ENCODE measurements around the gene ANKRD42.

The ANKRD42 gene

GRCh38 chr11:83151274-83151977 lies 42.1 kb upstream of the ANKRD42 start:
- H3K4me2 ChIP-seq (ENCODE audit: insufficient read depth, low read length), result no peak overlapping the region
- H2AFZ ChIP-seq (ENCODE audit: low read depth, low read length), result no peak overlapping the region
- no peak overlapping the region for H3K9ac ChIP-seq (ENCODE audit: low read depth, low read length)
- peaks cover 4% of the 10 kb centered on the region for H3K27me3 ChIP-seq (ENCODE audit: insufficient read depth, low read length, poor library complexity)
- peaks cover 7% of the 10 kb centered on the region for H3K4me1 ChIP-seq (ENCODE audit: insufficient read depth, low read length)
- no peaks in the 10 kb centered on the region for H3K9me3 ChIP-seq (ENCODE audit: insufficient read depth, low read length, severe bottlenecking)
- no peak overlapping the region for H3K4me3 ChIP-seq (ENCODE audit: low read depth in 1 of 2, low read length in 2 of 2)
- H3K36me3 ChIP-seq (ENCODE audit: insufficient read depth, low read length), result no peaks in the 10 kb centered on the region
- H3K79me2 ChIP-seq (ENCODE audit: insufficient read depth, low read length), result no peaks in the 10 kb centered on the region
- H4K20me1 ChIP-seq (ENCODE audit: insufficient read depth, low read length), result no peaks in the 10 kb centered on the region
- H3K27ac ChIP-seq (ENCODE audit: low read length), result no peak overlapping the region
- DNase-seq (no peak), ATAC-seq (ENCODE audit: insufficient read depth, low read depth) (no peak)
- TF ChIP-seq CTCF (IDR thresholded peaks at IDR 0.05; ENCODE audit: borderline replicate concordance, extremely low read depth, low read length, poor library complexity, severe bottlenecking), result no peak
- no peak for TF ChIP-seq EZH2 (IDR thresholded peaks at IDR 0.05; ENCODE audit: borderline replicate concordance, low read depth, low read length, severe bottlenecking)

DNA sequence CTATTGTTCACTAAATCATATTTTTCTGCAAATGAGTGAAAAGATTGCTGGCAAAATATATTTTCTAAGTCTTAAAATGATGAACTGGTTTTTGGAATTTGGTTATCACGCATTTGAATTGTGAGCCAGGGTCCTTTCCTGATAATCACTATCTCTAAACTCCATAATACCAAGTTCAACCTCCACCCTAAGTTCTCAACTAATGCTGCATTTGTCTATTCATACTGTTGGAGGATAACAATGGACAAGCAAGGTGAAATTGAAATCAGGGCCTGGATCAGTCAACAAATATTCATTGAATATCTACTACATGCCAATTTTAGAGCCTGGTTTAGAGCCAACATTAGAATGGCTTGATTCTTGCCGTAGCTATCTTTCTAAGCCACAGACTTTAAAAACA lies 41.2 kb upstream of the ANKRD42 start:
- H3K36me3 ChIP-seq (ENCODE audit: insufficient read depth, low read length), result no peaks in the 10 kb centered on the region; the same call in 1 of the 2 replicates
- H3K27me3 ChIP-seq (ENCODE audit: insufficient read depth, low read length, poor library complexity), result peaks cover 4% of the 10 kb centered on the region
- no peak overlapping the region for H2AFZ ChIP-seq (ENCODE audit: low read depth, low read length)
- H4K20me1 ChIP-seq (ENCODE audit: insufficient read depth, low read length), result no peaks in the 10 kb centered on the region
- TF ChIP-seq EZH2 (IDR thresholded peaks at IDR 0.05; ENCODE audit: borderline replicate concordance, low read depth, low read length, severe bottlenecking) (no peak), CTCF (IDR thresholded peaks at IDR 0.05; ENCODE audit: borderline replicate concordance, extremely low read depth, low read length, poor library complexity, severe bottlenecking) (no peak)
- H3K9ac ChIP-seq (ENCODE audit: low read depth, low read length), result no peak overlapping the region
- no peaks in the 10 kb centered on the region for H3K9me3 ChIP-seq (ENCODE audit: insufficient read depth, low read length, severe bottlenecking)
- no peak overlapping the region for H3K4me3 ChIP-seq (ENCODE audit: low read depth in 1 of 2, low read length in 2 of 2)
- H3K4me1 ChIP-seq (ENCODE audit: insufficient read depth, low read length), result peaks cover 7% of the 10 kb centered on the region
- no peak overlapping the region for H3K27ac ChIP-seq (ENCODE audit: low read length)
- peaks cover 3% of the 10 kb centered on the region for H3K79me2 ChIP-seq (ENCODE audit: insufficient read depth, low read length)
- no peak for DNase-seq
- H3K4me2 ChIP-seq (ENCODE audit: insufficient read depth, low read length), result no peak overlapping the region
- no peak for ATAC-seq (ENCODE audit: insufficient read depth, low read depth)

GRCh38 chr11:83153764-83154163 lies 39.7 kb upstream of the ANKRD42 start:
- Histone ChIP-seq H3K4me2 (ENCODE audit: insufficient read depth, low read length) (no peak overlapping the region), H3K27ac (ENCODE audit: low read length) (no peak overlapping the region), H3K4me3 (ENCODE audit: low read depth in 1 of 2, low read length in 2 of 2) (no peak overlapping the region), H4K20me1 (ENCODE audit: insufficient read depth, low read length) (peaks cover 6% of the 10 kb centered on the region), H2AFZ (ENCODE audit: low read depth, low read length) (no peak overlapping the region), H3K79me2 (ENCODE audit: insufficient read depth, low read length) (peaks cover 18% of the 10 kb centered on the region), H3K36me3 (ENCODE audit: insufficient read depth, low read length) (peaks cover 14% of the 10 kb centered on the region), H3K9ac (ENCODE audit: low read depth, low read length) (no peak overlapping the region), H3K9me3 (ENCODE audit: insufficient read depth, low read length, severe bottlenecking) (no peaks in the 10 kb centered on the region), H3K27me3 (ENCODE audit: insufficient read depth, low read length, poor library complexity) (no peaks in the 10 kb centered on the region), H3K4me1 (ENCODE audit: insufficient read depth, low read length) (peaks cover 11% of the 10 kb centered on the region)
- TF ChIP-seq EZH2 (IDR thresholded peaks at IDR 0.05; ENCODE audit: borderline replicate concordance, low read depth, low read length, severe bottlenecking), result no peak
- no peak for TF ChIP-seq CTCF (IDR thresholded peaks at IDR 0.05; ENCODE audit: borderline replicate concordance, extremely low read depth, low read length, poor library complexity, severe bottlenecking)
- DNase-seq (no peak), ATAC-seq (ENCODE audit: insufficient read depth, low read depth) (no peak)

All from DND-41 (cell line).